Neural crest cell (in vitro differentiated cells): ENCODE results near the gene PCBP4. TPM values are rescaled to one million over a fixed set of nuclear protein-coding genes. Genes with fewer than 3 reads are reported as not detected.
A peak's percentile ranks its signal among the peaks of the same experiment; 100 is the strongest.

Experiments used
- DNase-seq: peaks from one replicate; pipeline ENCODE4 v3.0.0; 2021; ENCODE audit warnings: low read depth, mixed read lengths, low spot score
- H3K27ac Mint-ChIP-seq: one replicate; pipeline ENCODE4 v1.8.0; 2021; ENCODE audit warnings: mild to moderate bottlenecking, mixed read lengths; ENCODE audit not compliant: unreplicated experiment
- H3K27me3 Mint-ChIP-seq: 2 replicates; pipeline ENCODE4 v1.8.0; 2021; ENCODE audit warnings: low read depth, mild to moderate bottlenecking, mixed read lengths
- H3K36me3 Mint-ChIP-seq: 2 replicates; pipeline ENCODE4 v1.8.0; 2021; ENCODE audit warnings: low read depth, mild to moderate bottlenecking, mixed read lengths
- H3K4me1 Mint-ChIP-seq: 2 replicates; pipeline ENCODE4 v1.8.0; 2021; ENCODE audit warnings: mixed read lengths
- H3K4me3 Mint-ChIP-seq: one replicate; pipeline ENCODE4 v1.8.0; 2021; ENCODE audit warnings: mild to moderate bottlenecking, mixed read lengths
- H3K9me3 Mint-ChIP-seq: 2 replicates; pipeline ENCODE4 v1.8.0; 2021; ENCODE audit warnings: mixed read lengths
- CTCF ChIP-seq: fragments of 200-600 bp; sonication (generic); conservative IDR thresholded peaks from 2 replicates; pipeline ENCODE4 v1.5.0; 2021; ENCODE audit warnings: antibody characterized with exemption, mild to moderate bottlenecking
- total RNA-seq: library from RNA; stranded (reverse); gene quantifications from 2 replicates; pipeline ENCODE4 v1.2.1, GENCODE V29; 2021

Gene PCBP4
- total RNA-seq, 1 donor from 2014 or later = 235 TPM

GRCh38 chr3:51968170-51968775 lies 1.0 kb upstream of the PCBP4 start:
- Mint-ChIP-seq H3K4me3 (peak overlapping the region; percentile 93), H3K9me3 (no peaks in the 10 kb centered on the region), H3K27ac (peak overlapping the region; percentile 98), H3K4me1 (peaks cover 47% of the 10 kb centered on the region), H3K27me3 (no peaks in the 10 kb centered on the region), H3K36me3 (no peaks in the 10 kb centered on the region)
- peak; percentile 57 for DNase-seq
- no peak for TF ChIP-seq CTCF

GRCh38 chr3:51966922-51967383 lies 301 bp downstream of the PCBP4 start:
- no peak for TF ChIP-seq CTCF
- peaks cover 53% of the 10 kb centered on the region for H3K4me1 Mint-ChIP-seq
- H3K27me3 Mint-ChIP-seq = no peaks in the 10 kb centered on the region
- no peak for DNase-seq
- H3K27ac Mint-ChIP-seq = peak overlapping the region; percentile 98
- H3K36me3 Mint-ChIP-seq = no peaks in the 10 kb centered on the region
- peak overlapping the region; percentile 95 for H3K4me3 Mint-ChIP-seq
- no peaks in the 10 kb centered on the region for H3K9me3 Mint-ChIP-seq

- no peaks in the 10 kb centered on the region for H3K9me3 Mint-ChIP-seq
- H3K27ac Mint-ChIP-seq = peak overlapping the region; percentile 98
- H3K4me3 Mint-ChIP-seq = peak overlapping the region; percentile 95
Measured at GRCh38 chr3:51966486-51966885, 768 bp downstream of the PCBP4 start.

GRCh38 chr3:51966016-51966415 lies 1.2 kb downstream of the PCBP4 start:
- Mint-ChIP-seq H3K4me3 (peak overlapping the region; percentile 95), H3K4me1 (peaks cover 60% of the 10 kb centered on the region), H3K27me3 (no peaks in the 10 kb centered on the region), H3K27ac (peak overlapping the region; percentile 98), H3K9me3 (no peaks in the 10 kb centered on the region), H3K36me3 (no peaks in the 10 kb centered on the region)
- no peak for DNase-seq
- no peak for TF ChIP-seq CTCF

More at GRCh38 chr3:51966486-51966885, 768 bp downstream of the PCBP4 start:
- Mint-ChIP-seq H3K27me3 (no peaks in the 10 kb centered on the region), H3K36me3 (no peaks in the 10 kb centered on the region), H3K4me1 (peaks cover 58% of the 10 kb centered on the region)
- TF ChIP-seq CTCF = no peak
- no peak for DNase-seq

- peak overlapping the region; percentile 95 for H3K4me3 Mint-ChIP-seq
- no peaks in the 10 kb centered on the region for H3K36me3 Mint-ChIP-seq
- no peak for TF ChIP-seq CTCF
- no peaks in the 10 kb centered on the region for H3K27me3 Mint-ChIP-seq
- DNase-seq = no peak
- H3K9me3 Mint-ChIP-seq = no peaks in the 10 kb centered on the region
- no peak overlapping the region for H3K27ac Mint-ChIP-seq
- H3K4me1 Mint-ChIP-seq = peaks cover 60% of the 10 kb centered on the region
Measured at GRCh38 chr3:51964521-51964920, 2.7 kb downstream of the PCBP4 start.
